Activated T-cell treated with anti-CD3 and anti-CD28 coated beads for 1 hour (primary cell): ENCODE measurements around the gene SEC24A.
"Not testable (repeated sequence)": the region's sequence is repeated elsewhere in the genome, so short reads cannot be mapped to it uniquely, and the experiment has no call there.

Experiments used
- DNase-seq: peaks from one replicate; pipeline ENCODE4 v3.0.0-alpha.2; 2020; ENCODE audit warnings: low read depth

The SEC24A gene

DNA sequence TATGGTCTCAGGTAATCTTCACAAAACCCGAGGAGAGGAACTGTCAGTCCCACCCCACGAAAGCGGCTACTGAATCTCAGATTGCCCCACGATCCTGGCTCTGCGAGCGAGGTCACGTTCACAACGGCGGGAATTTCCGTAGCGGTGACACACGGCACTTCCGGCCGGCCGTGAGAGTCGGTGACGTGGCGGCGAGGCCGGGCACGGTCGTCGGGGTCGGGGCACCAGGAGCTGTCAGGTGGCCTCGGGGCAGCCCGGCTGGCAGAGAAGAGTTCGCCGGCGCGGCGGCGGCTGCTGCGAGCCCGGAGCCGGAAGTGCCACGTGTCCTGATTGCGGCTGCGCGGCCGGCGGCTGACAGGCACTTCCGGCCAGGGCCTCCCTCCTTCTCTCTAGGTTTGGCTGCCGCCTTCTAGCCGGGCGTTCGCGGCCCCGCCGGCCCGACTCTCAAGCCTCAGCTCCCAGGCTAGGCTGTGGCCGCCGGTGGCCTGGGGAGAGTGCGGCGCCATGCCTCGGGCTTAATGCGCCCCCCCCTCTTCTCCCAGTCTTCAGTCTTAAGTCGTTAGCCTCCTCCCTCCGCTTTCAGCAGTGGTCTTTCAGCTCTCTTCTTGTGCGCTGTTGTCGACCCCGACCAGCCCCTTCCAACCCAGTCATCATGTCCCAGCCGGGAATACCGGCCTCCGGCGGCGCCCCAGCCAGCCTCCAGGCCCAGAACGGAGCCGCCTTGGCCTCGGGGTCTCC is at the start of gene SEC24A:
SEC24A (plus strand) TSS at position 361 of the 738 bp plus-strand sequence; CDS start at position 653, 292 bp downstream.
- peak; percentile 79 for DNase-seq

DNA sequence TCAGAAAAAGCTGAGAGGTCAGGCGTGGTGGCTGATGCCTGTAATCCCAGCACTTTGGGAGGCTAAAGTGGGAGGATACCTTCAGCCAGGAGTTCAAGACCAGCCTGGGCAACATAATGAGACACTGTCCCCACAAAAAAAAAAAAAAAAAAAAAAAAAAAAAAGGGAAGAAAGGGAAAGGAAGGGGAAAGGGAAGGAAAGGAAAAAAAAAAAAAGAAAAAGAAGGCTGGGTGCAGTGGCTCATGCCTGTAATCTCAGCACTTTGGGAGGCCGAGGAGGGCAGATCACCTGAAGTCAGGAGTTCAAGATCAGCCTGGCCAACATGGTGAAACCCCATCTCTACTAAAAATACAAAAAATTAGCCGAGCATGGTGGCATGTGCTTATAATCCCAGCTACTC is 48.8 kb upstream of the SEC24A start:
- DNase-seq: not testable (repeated sequence)

DNA sequence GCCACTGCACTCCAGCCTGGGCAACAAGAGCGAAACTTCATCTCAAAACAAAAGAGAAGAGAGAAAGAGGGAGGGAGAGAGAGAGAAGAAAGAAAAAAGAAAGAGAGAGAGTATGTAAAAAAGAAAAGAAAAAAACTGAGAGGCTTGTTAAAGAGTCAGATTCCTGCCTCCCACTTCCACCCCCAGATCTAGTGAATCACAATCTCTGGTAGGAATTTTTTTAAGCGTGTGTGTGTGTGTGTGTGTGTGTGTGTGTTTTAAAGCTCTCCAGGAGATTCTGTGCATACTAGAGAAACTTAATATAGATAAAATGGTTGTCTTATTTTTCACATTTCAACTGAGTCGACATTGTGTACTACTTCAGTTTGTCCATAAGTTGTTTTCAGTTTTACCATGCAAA is 48.0 kb upstream of the SEC24A start:
- no peak for DNase-seq

DNA sequence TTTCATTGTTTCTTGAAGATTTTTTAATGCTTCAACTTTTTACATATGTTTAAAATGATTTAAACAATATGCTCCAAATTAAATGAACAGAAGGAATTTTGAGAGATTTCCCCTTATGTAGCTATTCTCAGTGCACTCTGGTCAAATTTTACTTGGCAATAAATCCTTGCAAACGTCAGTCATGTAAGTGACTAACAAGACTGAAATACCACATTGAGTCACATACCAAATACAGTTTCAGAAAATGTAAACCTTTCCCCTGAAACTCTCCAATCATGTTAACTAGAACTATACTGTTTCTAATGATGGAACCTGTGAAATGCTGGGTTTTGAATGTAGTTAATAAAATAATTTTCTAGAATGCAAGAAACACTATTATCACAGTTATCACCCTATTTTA is 45.5 kb upstream of the SEC24A start:
- no peak for DNase-seq

DNA sequence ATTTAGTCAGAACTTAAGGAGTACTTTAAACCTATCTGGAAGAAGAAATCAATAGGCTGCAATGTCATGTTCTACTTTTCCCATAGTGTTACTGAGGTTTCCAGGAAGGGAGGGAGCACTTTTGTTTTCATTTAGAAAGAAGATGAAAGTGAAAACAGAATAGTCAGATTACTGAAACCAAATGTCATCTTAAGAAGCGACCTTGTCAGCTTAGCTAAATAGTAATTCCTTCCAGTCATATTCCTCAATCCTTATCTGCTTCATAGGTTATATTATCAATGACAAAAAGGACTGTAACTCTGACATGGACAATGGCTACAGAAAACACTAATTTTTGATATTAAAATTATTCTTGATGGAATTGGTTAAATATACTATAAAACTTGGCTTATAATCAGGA is 43.7 kb upstream of the SEC24A start:
- no peak for DNase-seq

DNA sequence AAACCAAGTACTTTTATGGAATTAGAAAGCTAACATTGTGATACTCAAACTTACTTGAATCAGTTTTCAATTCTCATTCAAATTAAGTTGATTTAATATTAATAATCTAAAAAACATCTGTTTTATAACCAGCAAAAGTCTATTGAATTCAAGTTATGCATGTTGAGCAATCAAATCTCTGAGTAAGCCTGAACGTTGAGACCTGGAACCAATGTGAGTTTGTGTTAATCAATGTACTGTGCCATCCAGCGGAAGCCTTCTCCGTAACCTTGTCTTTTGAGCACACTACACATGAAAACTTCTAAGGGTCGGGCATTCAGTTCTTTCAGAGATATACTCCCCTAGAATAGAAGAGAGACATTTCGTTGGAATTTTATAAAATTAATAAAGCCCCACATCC is 41.9 kb upstream of the SEC24A start:
- no peak for DNase-seq

DNA sequence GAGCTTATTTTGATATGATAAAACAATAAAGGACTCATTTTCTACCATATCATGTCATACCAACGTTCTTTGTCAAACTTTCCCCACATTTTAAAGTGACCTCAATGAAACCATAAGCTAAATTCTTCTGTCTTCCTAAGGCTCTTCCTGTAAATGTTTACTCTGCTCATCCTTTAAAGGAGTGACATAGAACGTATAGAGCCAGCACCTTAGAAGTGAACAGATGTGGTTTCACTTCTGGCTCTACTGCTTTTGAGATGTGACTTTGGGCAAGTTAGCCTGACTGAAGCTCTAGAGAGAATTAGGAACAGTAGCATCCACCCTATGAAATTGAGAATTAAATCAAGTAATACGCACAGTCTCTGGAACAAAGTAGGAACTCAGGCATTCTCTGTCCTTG is 40.0 kb upstream of the SEC24A start:
- DNase-seq: no peak

DNA sequence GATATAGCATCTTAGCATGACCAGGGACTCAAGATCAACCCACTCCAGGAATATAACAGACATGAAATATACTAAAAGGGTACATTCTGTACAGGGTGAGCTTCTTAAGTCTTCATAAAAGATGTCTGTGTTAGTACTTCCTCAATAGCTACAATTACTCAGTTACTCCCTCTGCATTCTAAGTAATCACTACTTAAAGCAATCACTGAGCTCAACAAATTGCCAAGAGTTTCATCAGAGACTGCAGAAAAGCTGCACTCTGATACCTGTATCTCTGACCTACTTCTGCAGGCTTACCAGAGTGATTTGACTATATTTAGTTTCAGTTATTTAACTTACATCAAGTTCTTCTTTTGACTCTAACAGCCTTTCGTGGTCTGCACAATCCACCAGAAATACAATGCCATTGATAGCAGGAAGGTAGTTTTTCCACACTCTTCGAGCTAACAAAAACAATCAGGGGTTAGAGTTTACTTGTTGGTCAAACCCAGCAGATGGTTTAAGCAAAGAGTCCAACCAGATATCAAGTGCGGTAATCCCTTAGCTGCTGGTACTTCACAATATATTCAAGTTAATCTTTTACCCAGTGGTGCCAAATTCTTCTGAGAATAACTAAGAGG is 39.2 kb upstream of the SEC24A start:
- no peak for DNase-seq

DNA sequence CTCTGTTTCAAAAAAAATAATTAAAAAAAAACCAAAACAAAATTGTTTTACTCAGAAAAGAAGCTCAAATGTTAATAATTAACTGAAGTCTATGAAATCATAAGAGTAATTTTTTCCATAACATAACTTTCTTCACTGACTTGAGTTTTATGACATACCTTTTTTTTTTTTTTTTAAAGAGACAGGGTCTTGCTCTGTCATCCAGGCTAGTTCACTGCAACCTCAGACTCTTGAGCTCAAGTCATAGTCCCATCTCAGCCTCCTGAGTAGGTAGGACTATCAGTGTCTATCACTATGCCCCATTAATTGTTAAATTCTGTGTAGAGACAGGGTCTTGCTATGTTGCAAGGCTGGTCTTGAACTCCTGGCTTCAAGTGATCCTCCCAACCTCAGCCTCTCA is 37.9 kb upstream of the SEC24A start:
- no peak for DNase-seq

DNA sequence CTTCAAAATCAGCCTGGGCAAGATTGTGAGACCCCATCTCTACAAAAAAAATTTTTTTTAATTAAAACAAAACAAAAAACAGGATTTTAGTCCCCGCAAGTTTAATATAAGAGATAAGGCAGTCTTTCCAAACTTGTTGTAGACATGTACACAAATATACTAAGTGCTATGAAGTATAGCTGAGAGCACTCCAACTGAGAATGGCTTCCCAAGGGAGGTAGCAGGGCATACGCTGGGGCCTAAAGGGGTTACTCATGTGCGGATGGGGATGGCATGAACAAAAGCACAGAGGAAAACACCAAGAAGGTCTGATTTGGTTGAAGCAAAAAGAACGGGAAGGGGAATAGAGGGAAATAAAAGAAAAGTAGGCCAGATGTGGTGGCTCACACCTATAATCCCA is 37.1 kb upstream of the SEC24A start:
- no peak for DNase-seq

DNA sequence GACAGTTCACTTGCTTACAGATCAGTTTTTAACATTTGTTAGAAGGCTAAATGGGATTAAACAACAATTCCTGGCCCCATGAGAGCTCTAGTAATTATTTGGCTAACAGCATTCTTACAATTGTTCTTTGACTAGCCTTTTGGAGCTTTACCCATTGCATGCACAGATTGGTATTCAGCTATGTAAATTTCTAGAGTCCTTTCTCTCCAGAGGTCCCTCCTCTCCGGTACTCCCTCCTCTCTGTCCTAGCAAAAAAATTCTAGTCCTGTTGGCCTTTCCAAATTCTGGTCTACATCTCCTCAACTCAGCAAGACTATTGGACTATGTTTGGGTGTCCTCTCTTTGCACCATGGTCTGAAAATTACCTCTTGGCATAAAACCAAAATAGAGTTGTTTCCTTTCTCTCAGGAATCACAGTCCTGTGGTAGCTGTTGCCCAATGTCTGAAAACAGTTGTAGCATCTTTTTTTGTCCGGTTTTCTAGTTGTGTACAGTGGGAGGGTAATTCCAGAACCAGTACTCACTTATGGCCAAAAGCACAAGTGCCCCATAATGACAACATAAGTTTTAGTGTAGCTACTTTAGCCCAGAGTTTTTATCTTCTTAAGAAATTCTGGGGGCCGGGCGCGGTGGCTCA is 34.0 kb upstream of the SEC24A start:
- DNase-seq: no peak

DNA sequence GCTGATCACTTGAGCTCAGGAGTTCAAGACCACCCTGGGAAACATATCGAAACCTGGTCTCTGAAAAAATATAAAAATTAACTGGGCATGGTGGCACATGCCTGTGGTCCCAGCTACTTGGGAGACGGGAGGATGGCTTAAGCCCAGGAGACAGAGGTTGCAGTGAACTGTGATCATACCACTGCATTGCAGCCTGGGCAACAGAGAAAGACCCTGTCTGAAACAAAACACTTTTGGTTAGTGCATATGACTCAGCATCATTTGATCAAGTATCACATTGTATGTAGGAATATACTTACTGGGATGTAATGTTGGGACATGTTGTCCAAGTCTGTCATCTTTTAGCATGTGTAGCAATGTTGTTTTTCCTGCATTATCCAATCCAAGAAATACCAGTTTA is 28.0 kb upstream of the SEC24A start:
- no peak for DNase-seq

DNA sequence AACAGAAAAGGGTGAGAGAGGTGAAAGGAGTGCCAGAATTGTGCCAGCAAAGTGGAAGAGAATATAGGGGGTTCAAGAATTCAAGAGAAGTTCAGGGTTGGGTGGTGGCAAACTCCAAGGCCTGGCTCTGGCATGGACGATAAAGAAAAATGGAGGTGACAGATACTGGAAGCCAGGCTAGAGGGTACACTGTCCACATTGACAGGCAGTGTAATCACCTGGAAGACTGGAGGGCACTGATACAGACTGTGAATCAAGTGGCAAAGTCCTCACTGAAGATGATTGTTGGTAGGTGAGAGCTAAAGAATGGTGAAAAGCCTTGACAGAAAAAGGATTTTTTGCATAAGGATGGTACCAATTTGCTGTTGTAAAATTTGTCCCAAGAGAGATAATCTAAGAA is 23.0 kb upstream of the SEC24A start:
- DNase-seq: no peak

DNA sequence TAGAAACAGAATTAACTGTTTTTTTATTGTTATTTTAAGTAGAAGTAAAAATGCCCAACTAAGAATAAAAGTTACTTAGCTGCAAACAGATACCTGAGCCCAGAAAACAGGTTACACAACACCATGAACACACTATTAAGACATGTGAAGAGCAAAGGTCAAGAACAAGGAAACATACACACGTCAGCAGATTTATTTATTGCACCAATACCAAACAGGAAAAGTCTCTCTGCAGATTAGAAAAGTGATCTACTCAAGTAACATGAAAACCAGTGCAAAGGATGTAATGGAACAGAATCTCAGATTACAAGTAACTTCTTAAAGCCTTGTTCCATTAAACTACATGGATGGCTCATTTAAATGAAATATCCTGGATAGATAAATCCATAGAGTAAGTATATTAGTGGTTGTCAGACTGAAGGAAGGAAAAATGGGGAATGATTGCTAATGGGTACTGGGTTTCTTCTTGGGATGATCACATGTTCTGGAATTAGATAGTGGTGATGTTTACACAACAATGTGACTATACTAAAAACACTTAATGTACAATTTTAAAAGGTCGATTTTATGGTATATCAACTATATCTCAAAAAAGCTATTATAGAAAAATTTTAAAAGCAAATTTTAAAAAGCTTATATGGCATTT is 22.1 kb upstream of the SEC24A start:
- no peak for DNase-seq

DNA sequence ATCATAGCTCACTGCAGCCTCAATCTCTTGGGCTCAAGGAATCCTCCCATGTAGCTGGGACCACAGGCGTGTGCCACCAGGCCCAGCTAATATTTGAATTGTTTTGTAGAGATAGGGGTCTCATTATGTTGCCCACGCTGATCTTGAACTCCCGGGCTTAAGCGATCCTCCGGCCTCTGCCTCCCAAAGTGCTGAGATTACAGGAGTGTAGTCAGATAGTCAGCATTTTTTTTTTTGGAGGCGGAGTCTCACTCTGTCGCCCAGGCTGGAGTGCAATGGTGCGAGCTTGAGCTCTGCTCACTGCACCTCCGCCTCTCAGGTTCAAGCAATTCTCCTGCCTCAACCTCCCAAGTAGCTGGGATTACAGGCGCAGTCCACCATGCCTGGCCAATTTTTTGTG is 14.4 kb upstream of the SEC24A start:
- no peak for DNase-seq

DNA sequence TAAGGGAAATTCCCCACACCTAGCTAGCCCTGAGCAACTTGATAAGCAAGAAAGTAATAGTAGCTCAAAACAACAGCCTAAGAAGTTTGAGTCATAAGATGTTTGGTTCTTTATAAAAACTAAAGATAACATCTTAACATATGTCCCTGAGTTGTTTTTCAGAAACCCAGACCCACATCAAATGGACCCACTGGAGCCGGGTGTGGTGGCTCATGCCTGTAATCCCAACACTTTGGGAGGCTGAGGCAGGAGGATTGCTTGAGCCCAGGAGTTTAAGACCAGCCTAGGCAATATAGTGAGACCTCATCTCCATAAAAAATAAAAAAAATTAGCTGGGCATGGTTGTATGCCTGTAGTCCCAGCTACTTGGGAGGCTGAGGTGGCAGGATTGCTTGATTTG is 13.2 kb upstream of the SEC24A start:
- not testable (repeated sequence) for DNase-seq

DNA sequence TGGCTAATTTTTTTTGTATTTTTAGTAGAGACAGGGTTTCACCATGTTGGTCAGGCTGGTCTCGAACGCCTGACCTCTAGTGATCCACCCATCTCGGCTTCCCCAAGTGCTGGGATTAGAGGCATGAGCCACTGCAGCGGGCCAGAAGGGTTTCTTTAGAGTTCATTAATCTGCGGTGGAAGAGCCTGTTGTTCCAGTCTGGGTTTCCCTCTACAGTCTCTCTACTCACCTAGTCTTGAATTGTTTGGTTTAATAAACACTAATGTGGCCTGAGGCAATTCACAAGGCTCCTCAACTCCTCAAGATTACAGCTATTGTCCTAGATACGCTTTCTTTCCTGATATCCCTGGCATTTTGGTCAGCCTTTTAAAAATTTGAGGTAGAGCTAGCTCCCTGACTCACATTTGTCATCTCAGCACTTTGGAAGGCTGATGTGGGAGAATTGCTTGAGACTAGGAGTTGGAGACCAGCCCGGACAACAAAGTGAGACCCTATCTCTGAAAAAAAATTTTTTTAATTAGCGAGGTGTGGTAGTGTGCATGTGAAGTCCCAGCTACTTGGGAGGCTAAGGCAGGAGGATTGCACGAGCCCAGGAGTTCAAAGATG is 11.4 kb upstream of the SEC24A start:
- no peak for DNase-seq

DNA sequence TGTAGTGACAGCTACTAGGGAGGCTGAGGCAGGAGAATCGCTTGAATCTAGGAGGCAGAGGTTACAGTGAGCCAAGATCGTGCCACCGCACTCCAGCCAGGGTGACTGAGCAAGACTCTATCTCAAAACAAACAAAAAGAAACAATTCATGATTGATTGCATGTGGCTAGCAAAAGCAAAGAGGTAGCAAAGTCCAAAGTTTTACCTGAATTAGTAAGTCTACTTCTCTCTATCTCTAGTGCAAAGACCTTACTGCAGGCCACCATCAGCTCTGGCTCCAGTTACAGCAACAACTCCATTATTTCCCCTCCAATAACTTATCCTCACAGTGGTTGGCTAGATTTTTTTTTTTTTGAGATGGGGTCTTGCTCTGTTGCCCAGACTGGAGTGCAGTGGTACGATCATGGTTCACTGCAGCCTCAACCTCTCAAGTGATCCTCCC is 9.8 kb upstream of the SEC24A start:
- no peak for DNase-seq

DNA sequence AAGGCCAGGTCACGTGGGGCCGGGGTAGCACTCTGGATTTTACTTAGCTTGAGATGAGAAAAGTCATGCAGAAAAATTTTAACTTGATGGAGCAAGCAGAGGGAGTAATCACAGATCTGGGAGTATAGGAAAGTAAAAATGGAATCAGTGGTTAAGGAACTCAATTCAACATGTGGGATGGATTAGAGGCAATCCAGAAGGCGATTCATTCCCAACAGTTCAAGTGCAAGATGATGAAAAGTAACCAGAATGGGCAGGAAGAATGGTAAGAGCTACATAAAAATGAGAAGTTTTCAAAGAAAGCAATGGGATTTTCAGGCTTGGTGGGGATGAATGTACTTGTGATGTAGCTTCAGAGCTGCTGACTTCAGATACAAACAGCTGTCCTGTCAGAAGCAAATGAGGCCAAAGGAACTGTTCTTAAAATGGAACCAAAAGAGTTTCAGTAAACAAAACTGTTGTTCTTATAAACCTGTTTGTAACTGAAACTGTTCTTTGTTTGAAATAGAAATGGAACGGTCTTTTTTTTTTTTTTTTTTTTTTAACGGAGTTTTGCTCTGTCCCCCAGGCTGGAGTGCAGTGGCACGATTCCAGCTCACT is 5.6 kb upstream of the SEC24A start:
- DNase-seq: no peak

DNA sequence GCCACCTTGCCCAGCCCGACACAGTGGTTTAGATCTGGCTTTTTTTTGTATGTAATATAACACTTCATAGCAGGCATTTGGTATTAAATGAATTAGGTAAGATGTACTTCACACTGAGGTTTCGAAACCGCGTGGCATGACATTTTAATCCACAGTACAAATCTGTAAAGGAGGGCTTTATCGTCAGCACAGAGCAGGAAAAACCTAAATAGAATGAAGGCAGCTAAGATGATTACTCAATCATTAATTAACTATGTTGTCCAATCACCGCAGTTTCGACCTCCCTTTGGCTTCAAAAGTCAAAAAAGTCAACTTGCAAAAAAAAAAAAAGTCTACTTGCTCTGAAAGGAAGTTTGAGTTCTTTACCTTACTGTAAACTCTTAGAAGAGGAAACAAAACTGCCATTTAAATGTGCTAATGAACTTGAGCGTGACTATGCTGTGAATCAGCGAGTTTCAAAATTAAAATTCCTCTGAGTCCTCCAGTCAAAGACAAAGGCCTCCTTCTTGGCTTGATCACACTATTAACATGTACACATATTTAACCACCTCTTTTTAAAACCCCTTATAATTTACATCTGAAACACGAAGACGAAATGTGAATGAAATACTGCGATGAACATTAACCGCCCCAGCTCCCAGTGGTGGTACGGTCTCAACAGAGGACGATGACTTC is 698 bp upstream of the SEC24A start:
- DNase-seq: no peak

DNA sequence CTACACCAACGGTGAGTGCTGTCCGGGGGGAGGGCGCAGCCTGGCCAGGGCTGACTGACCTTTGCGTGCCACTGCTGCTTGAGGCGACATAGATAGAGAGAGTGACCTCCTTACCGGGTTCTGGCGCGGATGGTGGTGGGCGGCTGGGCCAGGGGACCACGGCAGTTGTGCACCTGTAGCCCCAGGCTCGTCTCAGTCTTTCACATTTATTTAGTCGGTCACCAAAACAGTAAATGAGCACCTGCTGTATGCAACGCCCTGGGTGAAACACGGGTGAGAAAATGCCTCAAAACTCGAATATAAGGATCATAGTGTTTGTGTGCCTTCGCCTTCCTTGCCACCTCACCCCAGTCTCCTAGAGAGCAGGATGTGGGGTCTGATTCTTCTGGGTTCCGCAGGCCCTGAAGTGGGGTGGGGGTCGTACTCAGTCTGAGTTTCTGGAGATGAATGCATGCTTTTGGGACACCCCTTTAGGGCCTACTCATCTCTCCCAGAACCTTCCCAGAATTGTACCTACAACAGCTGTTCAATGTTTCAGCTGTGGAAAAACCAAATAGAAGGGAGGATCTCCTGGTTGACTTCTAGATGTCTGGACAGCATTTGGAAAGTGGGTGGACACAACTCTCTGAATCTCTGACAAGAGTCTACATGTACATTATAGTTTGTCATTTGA is 714 bp downstream of the SEC24A start:
- DNase-seq: no peak
